ENCODE measurements around the gene EMID1. TPM values are rescaled to one million over a fixed set of nuclear protein-coding genes. Genes with fewer than 3 reads are reported as not detected.

The EMID1 gene
- total RNA-seq (2014; rRNA removed; shearing (Covaris generic)): 3.0 and 9.5 TPM in 2 replicates

DNA sequence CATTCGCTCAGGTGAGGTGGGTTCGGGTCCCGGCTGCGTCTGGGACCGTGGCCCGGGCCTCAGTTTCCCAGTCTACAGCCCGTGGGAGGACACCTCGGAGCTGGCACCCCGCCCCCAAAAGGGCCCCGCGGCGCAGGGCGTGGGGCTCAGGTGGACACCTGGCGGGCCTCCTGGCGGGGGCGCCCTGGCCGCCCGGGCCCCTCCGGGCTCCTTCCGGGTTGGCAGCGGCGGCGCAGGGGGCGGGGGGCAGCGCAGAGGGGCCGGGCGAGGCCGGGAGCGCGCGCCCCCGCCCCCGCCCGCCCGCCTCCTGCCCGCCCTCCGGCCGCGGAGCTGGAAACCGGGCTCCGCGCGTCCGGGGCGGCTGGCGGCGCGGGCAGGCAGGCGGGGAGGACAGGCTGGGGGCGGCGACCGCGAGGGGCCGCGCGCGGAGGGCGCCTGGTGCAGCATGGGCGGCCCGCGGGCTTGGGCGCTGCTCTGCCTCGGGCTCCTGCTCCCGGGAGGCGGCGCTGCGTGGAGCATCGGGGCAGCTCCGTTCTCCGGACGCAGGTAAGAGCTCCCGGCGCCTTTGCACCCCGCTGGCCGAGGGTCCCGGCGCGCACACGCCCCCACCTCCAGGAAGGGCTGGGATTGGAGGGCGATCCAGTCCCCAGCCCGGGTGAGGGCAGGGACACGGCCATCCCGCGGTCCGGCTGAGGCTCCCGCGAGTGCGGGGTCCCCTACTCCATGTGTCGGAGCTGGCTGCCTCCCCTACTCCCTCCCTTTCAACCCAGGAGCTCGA, at the start of gene EMID1:
EMID1 (plus strand) TSS at position 303 of the 778 bp plus-strand sequence; CDS start at position 446, 143 bp downstream.
- DNase-seq (ENCODE audit: low spot score): no peak

GRCh38 chr22:29155966-29156365, 49.7 kb upstream of the EMID1 start:
- DNase-seq (ENCODE audit: low spot score): no peak

- DNase-seq (ENCODE audit: low spot score): no peak
These were observed 49.2 kb upstream of the EMID1 start for GRCh38 chr22:29156507-29156906.

- no peak for DNase-seq (ENCODE audit: low spot score)
These were observed 47.7 kb upstream of the EMID1 start for GRCh38 chr22:29157759-29158535.

DNA sequence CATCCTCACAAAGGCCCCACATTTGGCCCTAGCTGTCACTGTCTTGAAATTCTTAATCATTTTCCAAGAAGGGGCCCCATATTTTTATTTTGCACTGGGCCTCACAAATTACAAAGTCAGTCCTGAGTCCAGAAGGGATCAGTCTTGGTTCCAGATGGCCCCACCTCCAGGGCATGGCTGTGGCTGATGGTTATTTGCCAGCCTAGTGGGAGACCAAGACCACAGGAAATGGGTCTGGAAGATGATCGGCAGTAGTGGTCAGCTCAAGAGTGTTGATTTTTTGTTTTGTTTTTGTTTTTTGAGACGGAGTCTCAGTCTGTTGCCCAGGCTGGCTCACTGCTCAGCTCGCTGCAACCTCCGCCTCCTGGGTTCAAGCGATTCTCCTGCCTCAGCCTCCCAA, 47.1 kb upstream of the EMID1 start:
- no peak for DNase-seq (ENCODE audit: low spot score)

- DNase-seq (ENCODE audit: low spot score): no peak
These were observed 41.9 kb upstream of the EMID1 start for GRCh38 chr22:29163808-29164207.

- no peak for DNase-seq (ENCODE audit: low spot score)
These were observed 40.2 kb upstream of the EMID1 start for GRCh38 chr22:29165321-29166060.

DNA sequence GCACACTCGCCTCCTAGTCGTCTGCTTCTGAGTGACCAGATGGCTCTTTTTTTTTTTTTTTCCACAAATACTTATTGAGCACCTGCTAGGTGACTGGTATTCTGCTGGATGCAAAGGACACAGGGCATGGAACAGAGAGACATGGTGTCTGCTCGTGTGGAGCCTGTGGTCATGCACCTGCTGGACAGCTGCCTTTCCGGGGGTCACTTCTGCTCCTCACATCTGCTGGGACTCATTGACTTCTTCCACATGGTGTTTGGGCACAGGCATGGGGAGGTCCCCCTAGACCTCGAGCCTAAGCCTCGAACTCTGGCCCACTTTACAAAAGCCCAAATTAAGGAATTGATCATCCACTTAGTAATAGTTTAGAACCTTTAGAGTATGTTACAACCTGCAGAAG, 39.5 kb upstream of the EMID1 start:
- DNase-seq (ENCODE audit: low spot score): no peak

DNA sequence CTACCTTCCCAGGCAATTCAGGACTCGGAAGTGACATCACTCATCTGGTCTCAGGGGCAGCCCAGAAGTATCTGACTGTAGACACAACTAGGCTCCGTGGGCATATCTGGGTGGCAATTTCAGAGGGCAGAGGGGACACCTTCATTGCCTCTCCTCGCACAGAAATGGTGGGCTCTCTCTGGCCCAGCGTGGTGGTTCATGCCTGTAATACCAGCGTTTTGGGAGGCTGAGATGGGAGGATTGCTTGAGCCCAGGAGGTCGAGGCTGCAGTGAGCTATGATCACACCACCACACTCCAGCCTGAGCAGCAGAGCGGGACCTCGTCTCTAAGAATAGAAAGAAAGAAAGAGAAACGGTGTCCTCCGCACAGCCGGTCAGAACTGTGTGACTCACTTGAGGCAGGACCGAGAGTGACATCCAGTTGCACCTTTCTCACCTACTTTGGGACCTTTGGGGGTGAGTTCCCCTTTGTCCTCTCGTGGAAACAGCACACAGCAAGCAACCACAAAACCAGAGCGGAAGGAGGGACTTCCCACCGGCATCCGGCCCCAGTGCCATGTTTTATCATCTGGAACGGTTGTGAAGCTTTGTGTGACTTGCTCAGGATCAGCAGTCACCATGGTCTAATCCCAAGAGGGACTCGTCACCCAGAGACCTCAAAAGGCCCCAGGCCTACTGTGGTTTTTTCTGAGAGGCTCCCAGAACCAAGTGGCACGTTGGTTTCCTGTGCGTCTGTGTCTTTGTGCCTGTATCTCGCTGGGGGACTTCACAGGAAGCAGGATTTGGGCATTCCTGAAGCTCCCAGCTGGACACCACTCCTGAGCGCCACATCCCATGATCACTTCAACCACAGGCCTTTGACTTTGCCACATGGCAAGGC, 38.4 kb upstream of the EMID1 start:
- no peak for DNase-seq (ENCODE audit: low spot score)

- no peak for DNase-seq (ENCODE audit: low spot score)
These were observed 34.0 kb upstream of the EMID1 start for GRCh38 chr22:29171721-29172120.

- DNase-seq (ENCODE audit: low spot score): no peak
These were observed 33.5 kb upstream of the EMID1 start for GRCh38 chr22:29172216-29172615.

DNA sequence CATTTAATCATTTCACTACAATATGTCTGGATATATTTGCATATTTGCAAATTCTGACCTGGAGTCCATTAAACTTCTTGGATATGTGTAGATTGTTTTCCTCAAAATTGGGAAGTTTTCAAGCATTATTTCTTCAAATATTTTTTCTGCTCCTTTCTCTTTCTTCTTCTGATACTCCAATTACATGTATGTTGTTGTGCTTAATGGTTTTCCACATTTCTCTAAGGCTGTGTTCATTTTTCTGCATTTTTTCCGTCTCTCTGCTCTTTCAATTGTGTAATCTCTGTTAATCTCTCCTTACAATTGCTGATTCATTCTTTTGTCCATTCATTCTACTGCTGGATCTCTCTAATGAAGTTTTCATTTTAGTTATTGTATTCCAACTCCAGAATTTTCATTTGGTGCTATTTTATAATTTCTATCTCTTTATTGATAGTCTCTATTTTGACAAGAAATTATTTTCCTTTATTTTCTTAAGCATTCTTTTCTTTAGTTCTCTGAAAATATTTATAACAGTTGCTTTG, 30.3 kb upstream of the EMID1 start:
- DNase-seq (ENCODE audit: low spot score): no peak

DNA sequence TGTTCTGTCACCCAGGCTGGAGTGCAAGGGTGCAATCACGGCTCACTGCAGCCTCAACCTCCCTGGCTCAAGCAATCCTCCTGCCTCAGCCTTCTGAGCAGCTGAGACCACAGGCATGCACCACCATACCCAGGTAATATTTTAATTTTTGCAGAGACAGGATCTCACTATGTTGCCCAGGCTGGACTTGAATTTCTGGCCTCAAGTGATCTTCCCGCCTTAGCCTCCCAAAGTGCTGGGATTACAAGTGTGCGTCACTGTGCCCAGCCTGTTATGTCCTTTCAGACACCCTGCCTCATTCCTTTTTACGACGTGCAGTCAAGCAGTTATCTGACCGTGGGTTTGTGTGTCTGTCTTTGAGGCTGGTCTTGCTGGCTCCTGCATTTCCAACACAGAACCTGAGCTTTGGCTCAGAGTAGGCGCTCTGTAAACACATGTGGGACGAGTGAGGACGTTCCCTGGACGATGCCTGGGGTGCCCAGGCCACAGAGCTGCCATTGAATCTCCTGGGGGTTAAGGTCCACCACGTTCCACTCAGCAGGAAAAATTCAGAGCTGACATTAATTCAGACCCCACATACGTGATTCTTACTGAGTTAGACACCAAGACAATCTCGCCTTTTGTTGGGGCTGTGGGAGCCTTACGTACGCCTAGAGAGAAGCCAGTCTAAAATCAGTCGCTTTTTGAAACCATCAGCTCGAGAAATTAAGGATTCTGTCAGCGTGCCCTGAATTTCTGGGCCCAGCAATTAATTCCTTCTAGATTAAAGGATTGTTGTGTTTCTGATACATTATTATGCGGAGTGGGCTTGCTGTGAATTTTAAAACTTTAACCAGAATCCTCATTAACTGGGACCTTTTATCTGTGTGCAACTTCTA, 21.5 kb upstream of the EMID1 start:
- DNase-seq (ENCODE audit: low spot score): no peak

DNA sequence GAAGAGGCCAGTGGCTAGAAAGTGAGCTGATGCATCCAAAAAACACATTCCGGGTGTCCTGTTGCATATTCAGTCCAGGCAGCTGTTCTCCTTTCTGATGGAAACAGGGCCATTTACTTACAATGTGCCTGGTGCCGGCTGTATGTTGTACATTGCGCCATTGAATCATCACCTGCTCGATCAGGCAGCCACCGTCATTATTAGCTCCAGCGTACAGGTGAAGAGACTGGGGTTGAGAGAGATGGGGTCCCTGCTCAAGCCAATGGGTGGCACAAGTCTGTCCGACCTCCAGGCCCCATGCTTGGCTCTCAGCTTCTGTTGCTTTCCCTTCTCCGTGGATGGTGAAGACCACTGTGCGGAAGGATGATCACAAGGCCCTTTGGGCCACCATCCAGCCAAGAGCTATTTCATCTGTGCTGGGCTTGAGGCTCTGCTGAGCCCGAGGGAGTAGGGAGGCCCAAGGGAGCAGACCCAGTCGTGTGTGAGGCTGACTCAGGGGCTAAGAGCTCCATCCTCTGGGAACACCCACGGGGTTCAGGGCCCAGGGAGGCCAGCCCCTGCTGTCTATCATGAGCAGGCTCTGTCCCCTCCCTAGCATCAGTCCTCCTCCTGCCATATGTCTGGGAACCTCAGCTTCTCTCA, 20.7 kb upstream of the EMID1 start:
- no peak for DNase-seq (ENCODE audit: low spot score)

- no peak for DNase-seq (ENCODE audit: low spot score)
These were observed 19.4 kb upstream of the EMID1 start for GRCh38 chr22:29186302-29186701.

DNA sequence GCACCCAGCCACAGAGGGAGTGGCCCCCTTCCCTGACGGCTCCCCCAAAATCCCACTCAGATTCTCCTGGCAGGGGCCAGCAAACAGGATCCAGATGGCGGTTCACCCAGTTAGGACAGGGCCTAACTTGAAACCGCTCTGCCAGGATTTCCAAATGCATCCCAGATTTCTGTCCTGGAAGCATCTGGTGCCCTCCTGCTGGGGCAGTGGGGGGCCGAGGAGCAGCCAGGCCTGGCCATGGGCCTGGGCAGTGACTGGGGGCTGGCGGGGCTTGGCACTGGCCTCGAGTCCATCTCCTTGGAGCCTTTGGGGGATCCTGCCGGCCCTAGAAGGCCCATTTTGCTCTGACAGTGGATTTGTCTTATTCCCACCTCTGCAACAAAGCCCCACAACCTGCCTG, 17.9 kb upstream of the EMID1 start:
- no peak for DNase-seq (ENCODE audit: low spot score)

GRCh38 chr22:29190051-29190450, 15.6 kb upstream of the EMID1 start:
- DNase-seq (ENCODE audit: low spot score): no peak

DNA sequence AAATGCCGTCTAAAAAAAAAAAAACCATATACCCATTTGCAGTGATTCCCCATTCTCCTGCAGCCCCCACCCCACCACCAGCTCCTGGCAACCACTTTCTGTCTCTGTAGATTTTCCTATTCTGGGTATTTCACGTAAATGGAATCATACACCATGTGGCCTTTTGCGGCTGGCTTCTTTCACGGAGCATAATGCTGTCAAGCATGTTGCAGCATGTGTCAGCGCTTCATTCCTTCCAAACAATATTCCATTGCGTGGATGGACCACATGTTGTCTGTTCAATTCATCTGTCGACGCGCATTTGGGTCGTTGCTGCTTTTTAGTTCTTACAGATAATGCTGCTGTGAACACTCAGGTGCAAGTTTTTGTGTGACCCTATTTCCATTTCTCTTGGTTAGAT, 14.8 kb upstream of the EMID1 start:
- DNase-seq (ENCODE audit: low spot score): no peak

DNA sequence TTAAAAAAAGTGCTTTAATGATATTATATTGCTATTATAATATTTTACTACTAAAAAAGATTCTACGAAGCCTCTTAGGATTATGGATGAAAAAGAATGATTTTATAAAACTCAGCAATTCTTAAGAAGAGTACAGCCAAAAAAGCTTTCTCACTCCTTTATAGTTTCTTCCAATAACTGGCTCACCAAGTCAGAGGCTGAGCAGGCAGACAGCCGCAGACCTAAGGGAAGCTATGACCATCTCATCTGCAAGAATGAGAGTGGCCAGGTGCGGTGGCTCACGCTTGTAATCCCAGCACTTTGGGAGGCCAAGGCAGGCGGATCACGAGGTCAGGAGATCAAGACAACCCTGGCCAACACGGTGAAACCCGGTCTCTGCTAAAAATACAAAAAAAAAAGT, 12.7 kb upstream of the EMID1 start:
- no peak for DNase-seq (ENCODE audit: low spot score)

GRCh38 chr22:29194184-29194583, 11.5 kb upstream of the EMID1 start:
- DNase-seq (ENCODE audit: low spot score): no peak

Data from H4 (cell line).